SK-N-SH (cell line): Measurements from ENCODE around the gene HNRNPA1. TPM values are rescaled to one million over a fixed set of nuclear protein-coding genes. Genes with fewer than 3 reads are reported as not detected.

ENCODE experiments used
- CTCF ChIA-PET: fragments of 300-600, 350-600 bp; formaldehyde crosslinking; extraction: SDS; loops from one replicate; lab custom pipeline; 2021; lab: Yijun Ruan, JAX
- POLR2A ChIA-PET: fragments of 350-600 bp; sonication (Branson Sonifier 250); formaldehyde crosslinking; extraction: SDS; loops from one replicate; lab custom pipeline; 2020; ENCODE audit warnings: antibody characterized with exemption, inconsistent platforms; lab: Yijun Ruan, JAX
- DNase-seq: peaks from one replicate; pipeline ENCODE4 v3.0.0; 2012
- H2AFZ ChIP-seq: fragments of 200-600 bp; sonication (generic); 2 replicates; pipeline ENCODE4 v1.8.1; 2016; ENCODE audit warnings: antibody characterized with exemption, mild to moderate bottlenecking, low read depth
- H3F3A ChIP-seq: fragments of 200-600 bp; sonication (generic); replicated peaks from 2 replicates; pipeline ENCODE3; 2016; ENCODE audit warnings: antibody characterized with exemption, mild to moderate bottlenecking; ENCODE audit not compliant: insufficient read depth
- H3K27ac ChIP-seq, 2 experiments: fragments of 200-500 bp in 1 of 2; fragments of 200-600 bp in 1 of 2; sonication (Bioruptor generic) in 1 of 2; sonication (generic), shearing (Covaris generic) in 1 of 2; 2 replicates each; pipeline versions ENCODE4 v1.5.1 to v1.6.1; 2014 to 2016; ENCODE audit warnings: low read depth in 2 of 2, inconsistent platforms in 1 of 2, low read length in 1 of 2, mild to moderate bottlenecking in 1 of 2, mixed read lengths in 1 of 2
- H3K27me3 ChIP-seq: fragments of 200-600 bp; sonication (generic), shearing (Covaris generic); 2 replicates; pipeline ENCODE4 v1.6.1; 2016; ENCODE audit warnings: mixed run types; ENCODE audit not compliant: insufficient read depth
- H3K36me3 ChIP-seq, 2 experiments: fragments of 200-500 bp in 1 of 2; fragments of 200-600 bp in 1 of 2; sonication (Bioruptor generic) in 1 of 2; sonication (generic) in 1 of 2; replicated peaks in 1 of 2; 2 replicates each; pipeline versions ENCODE3 to v1.5.1; 2014 to 2016; ENCODE audit warnings: low read length in 1 of 2, mild to moderate bottlenecking in 1 of 2; ENCODE audit not compliant: insufficient read depth in 2 of 2, control insufficient read depth in 1 of 2
- H3K4me1 ChIP-seq, 2 experiments: fragments of 200-500 bp in 1 of 2; fragments of 200-600 bp in 1 of 2; sonication (Bioruptor generic) in 1 of 2; sonication (generic), shearing (Covaris generic) in 1 of 2; 2 replicates each; pipeline versions ENCODE4 v1.5.1 to v1.6.1; 2014 to 2016; ENCODE audit warnings: low read depth in 1 of 2, low read length in 1 of 2, mixed run types in 1 of 2; ENCODE audit not compliant: insufficient read depth in 2 of 2, control insufficient read depth in 1 of 2
- H3K4me2 ChIP-seq: fragments of 200-600 bp; sonication (generic), shearing (Covaris generic); 2 replicates; pipeline ENCODE4 v1.6.1; 2017; ENCODE audit warnings: mixed run types
- H3K4me3 ChIP-seq, 2 experiments: fragments of 200-500 bp in 1 of 2; fragments of 200-600 bp in 1 of 2; sonication (Bioruptor generic) in 1 of 2; sonication (generic), shearing (Covaris generic) in 1 of 2; 2 replicates each; pipeline versions ENCODE4 v1.5.1 to v1.8.1; 2014 to 2016; ENCODE audit warnings: low read depth in 2 of 2, inconsistent platforms in 1 of 2, low read length in 1 of 2, mild to moderate bottlenecking in 1 of 2, mixed read lengths in 1 of 2, moderate library complexity in 1 of 2
- H3K79me2 ChIP-seq: fragments of 200-600 bp; sonication (generic); 2 replicates; pipeline ENCODE4 v1.8.1; 2017; ENCODE audit warnings: mild to moderate bottlenecking; ENCODE audit not compliant: insufficient read depth
- H3K9ac ChIP-seq: fragments of 200-600 bp; sonication (generic); 2 replicates; pipeline ENCODE4 v1.6.1; 2017; ENCODE audit warnings: mixed run types
- H3K9me2 ChIP-seq: fragments of 200-600 bp; sonication (generic); 2 replicates; pipeline ENCODE4 v1.6.1; 2017; ENCODE audit warnings: mixed run types
- H3K9me3 ChIP-seq: fragments of 200-600 bp; sonication (generic); 2 replicates; pipeline ENCODE4 v1.6.1; 2017; ENCODE audit warnings: mixed run types, mild to moderate bottlenecking, moderate library complexity
- H4K20me1 ChIP-seq: fragments of 200-600 bp; sonication (generic); 2 replicates; pipeline ENCODE4 v1.6.1; 2017; ENCODE audit warnings: mild to moderate bottlenecking, mixed run types; ENCODE audit not compliant: insufficient read depth
- CHD2 ChIP-seq: fragments of 150-350 bp; IDR thresholded peaks from 2 replicates; pipeline ENCODE4 v1.6.1; 2018; ENCODE audit warnings: low read length; ENCODE audit not compliant: partially characterized antibody
- CTCF ChIP-seq: fragments of 200-600 bp; sonication (generic); IDR thresholded peaks from 2 replicates; pipeline ENCODE4 v1.6.1; 2017; ENCODE audit warnings: antibody characterized with exemption, mild to moderate bottlenecking, moderate library complexity
- ELF1 ChIP-seq: IDR thresholded peaks from 2 replicates; pipeline ENCODE4 v1.4.0; 2012
- FOSL2 ChIP-seq: IDR thresholded peaks from 2 replicates; pipeline ENCODE4 v1.4.0; 2012; ENCODE audit warnings: low read depth, mild to moderate bottlenecking, moderate library complexity, borderline replicate concordance
- FOXJ3 ChIP-seq: sonication (generic); formaldehyde crosslinking; IDR thresholded peaks from 2 replicates; pipeline ENCODE4 v1.5.1; 2020; ENCODE audit warnings: mild to moderate bottlenecking, missing genetic modification reagents
- MAX ChIP-seq: IDR thresholded peaks from 2 replicates; pipeline ENCODE4 v1.4.0; 2012; ENCODE audit warnings: low read depth
- MEF2A ChIP-seq: IDR thresholded peaks from 2 replicates; pipeline ENCODE4 v1.4.0; 2012; ENCODE audit warnings: low read depth, borderline replicate concordance
- NFIC ChIP-seq: IDR thresholded peaks from 2 replicates; pipeline ENCODE4 v1.4.0; 2012; ENCODE audit warnings: borderline replicate concordance
- NRF1 ChIP-seq: IDR thresholded peaks from 2 replicates; pipeline ENCODE4 v1.6.1; 2012; ENCODE audit warnings: low read depth, mild to moderate bottlenecking, low read length
- SIN3A ChIP-seq: IDR thresholded peaks from 2 replicates; pipeline ENCODE4 v1.6.1; 2012; ENCODE audit warnings: low read depth, mild to moderate bottlenecking, low read length, moderate library complexity, borderline replicate concordance
- SMC3 ChIP-seq: IDR thresholded peaks from 2 replicates; pipeline ENCODE4 v1.6.1; 2012; ENCODE audit warnings: low read depth, low read length, improper control_type of control experiment
- TAF1 ChIP-seq: IDR thresholded peaks from 2 replicates; pipeline ENCODE4 v1.6.1; 2012; ENCODE audit warnings: low read depth, mild to moderate bottlenecking, low read length, moderate library complexity, borderline replicate concordance
- TCF12 ChIP-seq: IDR thresholded peaks from 2 replicates; pipeline ENCODE4 v1.4.0; 2012
- TEAD4 ChIP-seq: IDR thresholded peaks from 2 replicates; pipeline ENCODE4 v1.4.0; 2012; ENCODE audit warnings: mild to moderate bottlenecking, borderline replicate concordance; ENCODE audit not compliant: insufficient read depth
- YY1 ChIP-seq: IDR thresholded peaks from 2 replicates; pipeline ENCODE4 v1.4.0; 2012; ENCODE audit warnings: low read depth, mild to moderate bottlenecking
- WGBS: methylation state at CpG from one replicate; pipeline ENCODE4 v1.1.6; 2017; ENCODE audit warnings: low lambda C conversion rate; 5-methylcytosine and 5-hydroxymethylcytosine counted together
- polyA plus RNA-seq, 3 experiments: library from polyadenylated mRNA; depleted of rRNA; stranded (reverse); fragments of >200 nt; gene quantifications; 2 replicates each; pipeline ENCODE4 v1.2.3, GENCODE V29; 2012
- TF ChIP-seq, protein P1 (sequence below): IDR thresholded peaks from 2 replicates; pipeline ENCODE4 v1.4.0; 2012; ENCODE audit warnings: low read depth, borderline replicate concordance
- TF ChIP-seq, protein P2 (sequence below): IDR thresholded peaks from 2 replicates; pipeline ENCODE4 v1.6.1; 2012; ENCODE audit warnings: mild to moderate bottlenecking, low read depth, low read length, moderate library complexity

Gene HNRNPA1
- polyA plus RNA-seq, 1 of the 3 experiments (the other 2 are of a cell fraction), result 773 TPM

DNA sequence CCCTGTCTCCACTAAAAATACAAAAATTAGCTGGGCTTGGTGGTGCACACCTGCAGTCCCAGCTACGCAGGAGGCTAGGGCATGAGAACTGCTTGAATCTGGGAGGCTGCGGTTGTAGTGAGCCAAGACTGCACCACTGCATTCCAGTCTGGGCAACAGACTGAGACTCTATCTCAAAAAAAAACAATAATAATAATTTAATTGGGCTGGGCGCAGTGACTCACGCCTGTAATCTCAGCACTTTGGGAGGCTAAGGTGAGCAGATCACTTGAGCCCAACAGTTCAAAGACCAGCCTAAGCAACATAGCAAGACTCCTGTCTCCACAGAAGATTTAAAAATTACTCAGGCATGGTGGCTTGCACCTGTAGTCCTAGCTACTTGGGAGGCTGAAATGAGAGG, 27.3 kb upstream of the HNRNPA1 start:
- no peaks in the 10 kb centered on the region for H4K20me1 ChIP-seq
- no peak for DNase-seq
- H3K36me3 ChIP-seq, result peaks cover 22 to 67% of the 10 kb centered on the region in 2 experiments
- H3K4me2 ChIP-seq, result no peak overlapping the region
- no peaks in the 10 kb centered on the region for H3K27me3 ChIP-seq
- no peaks in the 10 kb centered on the region for H3K9me3 ChIP-seq
- no peaks in the 10 kb centered on the region for H3K9me2 ChIP-seq
- peaks cover 8 to 19% of the 10 kb centered on the region in 2 experiments for H3K4me1 ChIP-seq
- H2AFZ ChIP-seq, result no peak overlapping the region
- no peak overlapping the region for H3K27ac ChIP-seq
- no peak overlapping the region for H3K4me3 ChIP-seq
- H3K9ac ChIP-seq, result no peak overlapping the region
- WGBS, result 94% methylated on average over 4 of the region's 4 CpGs
- H3K79me2 ChIP-seq, result peaks cover 93% of the 10 kb centered on the region
- TF ChIP-seq CTCF (no peak), MEF2A (no peak), TAF1 (no peak), ELF1 (no peak), TCF12 (no peak), FOSL2 (no peak), NRF1 (no peak), CHD2 (no peak), NFIC (no peak), MAX (no peak), SMC3 (no peak), FOXJ3 (CRISPR knock-in tag) (no peak)
- TF ChIP-seq, protein P1, sequence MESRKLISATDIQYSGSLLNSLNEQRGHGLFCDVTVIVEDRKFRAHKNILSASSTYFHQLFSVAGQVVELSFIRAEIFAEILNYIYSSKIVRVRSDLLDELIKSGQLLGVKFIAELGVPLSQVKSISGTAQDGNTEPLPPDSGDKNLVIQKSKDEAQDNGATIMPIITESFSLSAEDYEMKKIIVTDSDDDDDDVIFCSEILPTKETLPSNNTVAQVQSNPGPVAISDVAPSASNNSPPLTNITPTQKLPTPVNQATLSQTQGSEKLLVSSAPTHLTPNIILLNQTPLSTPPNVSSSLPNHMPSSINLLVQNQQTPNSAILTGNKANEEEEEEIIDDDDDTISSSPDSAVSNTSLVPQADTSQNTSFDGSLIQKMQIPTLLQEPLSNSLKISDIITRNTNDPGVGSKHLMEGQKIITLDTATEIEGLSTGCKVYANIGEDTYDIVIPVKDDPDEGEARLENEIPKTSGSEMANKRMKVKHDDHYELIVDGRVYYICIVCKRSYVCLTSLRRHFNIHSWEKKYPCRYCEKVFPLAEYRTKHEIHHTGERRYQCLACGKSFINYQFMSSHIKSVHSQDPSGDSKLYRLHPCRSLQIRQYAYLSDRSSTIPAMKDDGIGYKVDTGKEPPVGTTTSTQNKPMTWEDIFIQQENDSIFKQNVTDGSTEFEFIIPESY, result no peak
- TF ChIP-seq, all 33 proteins: peak for 0
- ChIA-PET CTCF (interaction anchor here (0.7 to 6.1 kb wide), 10 partner anchors 15 to 126 kb away, joined by 3 to 36 read pairs (median 4); partner anchors contain the start of gene COPZ1), POLR2A (interaction anchor here (0.8 to 3.0 kb wide), 3 partner anchors 11 to 107 kb away, joined by 3 to 14 read pairs (median 3); partner anchors contain the start of genes CBX5 and HNRNPA1)
- H3F3A ChIP-seq, result peaks cover 25% of the 10 kb centered on the region

GRCh38 chr12:54257332-54257731, 23.2 kb upstream of the HNRNPA1 start:
- DNase-seq, result no peak
- H3K4me3 ChIP-seq, result peak overlapping the region in 1 of 2 experiments; percentile 36; a peak in 1 of 4 replicates
- peaks cover 81% of the 10 kb centered on the region for H3K79me2 ChIP-seq
- H3K4me2 ChIP-seq, result peak overlapping the region; percentile 78
- peaks cover 59% of the 10 kb centered on the region for H3F3A ChIP-seq
- peaks cover 18 to 44% of the 10 kb centered on the region in 2 experiments for H3K4me1 ChIP-seq
- peaks cover 14 to 45% of the 10 kb centered on the region in 2 experiments for H3K36me3 ChIP-seq
- H2AFZ ChIP-seq, result no peak overlapping the region
- peak overlapping the region; percentile 83 for H3K9ac ChIP-seq
- ChIA-PET POLR2A (no interaction called here), CTCF (interaction anchor here (0.9 to 1.9 kb wide), 2 partner anchors 43 to 103 kb away, joined by 3 to 7 read pairs; no protein-coding TSS in a partner anchor)
- H3K9me2 ChIP-seq, result no peaks in the 10 kb centered on the region
- H3K27me3 ChIP-seq, result no peaks in the 10 kb centered on the region
- WGBS, result 96% methylated on average over 8 of the region's 8 CpGs
- H3K27ac ChIP-seq, result peak overlapping the region; percentile 98 to 99
- no peaks in the 10 kb centered on the region for H3K9me3 ChIP-seq
- no peaks in the 10 kb centered on the region for H4K20me1 ChIP-seq
- TF ChIP-seq, protein P1, result no peak
- TF ChIP-seq TEAD4 (no peak), TCF12 (no peak), YY1 (no peak), SIN3A (no peak), ELF1 (no peak), MAX (no peak)
- TF ChIP-seq, protein P2, sequence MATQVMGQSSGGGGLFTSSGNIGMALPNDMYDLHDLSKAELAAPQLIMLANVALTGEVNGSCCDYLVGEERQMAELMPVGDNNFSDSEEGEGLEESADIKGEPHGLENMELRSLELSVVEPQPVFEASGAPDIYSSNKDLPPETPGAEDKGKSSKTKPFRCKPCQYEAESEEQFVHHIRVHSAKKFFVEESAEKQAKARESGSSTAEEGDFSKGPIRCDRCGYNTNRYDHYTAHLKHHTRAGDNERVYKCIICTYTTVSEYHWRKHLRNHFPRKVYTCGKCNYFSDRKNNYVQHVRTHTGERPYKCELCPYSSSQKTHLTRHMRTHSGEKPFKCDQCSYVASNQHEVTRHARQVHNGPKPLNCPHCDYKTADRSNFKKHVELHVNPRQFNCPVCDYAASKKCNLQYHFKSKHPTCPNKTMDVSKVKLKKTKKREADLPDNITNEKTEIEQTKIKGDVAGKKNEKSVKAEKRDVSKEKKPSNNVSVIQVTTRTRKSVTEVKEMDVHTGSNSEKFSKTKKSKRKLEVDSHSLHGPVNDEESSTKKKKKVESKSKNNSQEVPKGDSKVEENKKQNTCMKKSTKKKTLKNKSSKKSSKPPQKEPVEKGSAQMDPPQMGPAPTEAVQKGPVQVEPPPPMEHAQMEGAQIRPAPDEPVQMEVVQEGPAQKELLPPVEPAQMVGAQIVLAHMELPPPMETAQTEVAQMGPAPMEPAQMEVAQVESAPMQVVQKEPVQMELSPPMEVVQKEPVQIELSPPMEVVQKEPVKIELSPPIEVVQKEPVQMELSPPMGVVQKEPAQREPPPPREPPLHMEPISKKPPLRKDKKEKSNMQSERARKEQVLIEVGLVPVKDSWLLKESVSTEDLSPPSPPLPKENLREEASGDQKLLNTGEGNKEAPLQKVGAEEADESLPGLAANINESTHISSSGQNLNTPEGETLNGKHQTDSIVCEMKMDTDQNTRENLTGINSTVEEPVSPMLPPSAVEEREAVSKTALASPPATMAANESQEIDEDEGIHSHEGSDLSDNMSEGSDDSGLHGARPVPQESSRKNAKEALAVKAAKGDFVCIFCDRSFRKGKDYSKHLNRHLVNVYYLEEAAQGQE, result no peak
